UCSD-AML1 (cell line): ENCODE data around the gene CRHR2.

Experiments
- DNase-seq: peaks from one replicate; lab custom pipeline; 2025; ENCODE audit not compliant: unreplicated experiment; lab: John Stamatoyannopoulos, UW

Gene CRHR2

DNA sequence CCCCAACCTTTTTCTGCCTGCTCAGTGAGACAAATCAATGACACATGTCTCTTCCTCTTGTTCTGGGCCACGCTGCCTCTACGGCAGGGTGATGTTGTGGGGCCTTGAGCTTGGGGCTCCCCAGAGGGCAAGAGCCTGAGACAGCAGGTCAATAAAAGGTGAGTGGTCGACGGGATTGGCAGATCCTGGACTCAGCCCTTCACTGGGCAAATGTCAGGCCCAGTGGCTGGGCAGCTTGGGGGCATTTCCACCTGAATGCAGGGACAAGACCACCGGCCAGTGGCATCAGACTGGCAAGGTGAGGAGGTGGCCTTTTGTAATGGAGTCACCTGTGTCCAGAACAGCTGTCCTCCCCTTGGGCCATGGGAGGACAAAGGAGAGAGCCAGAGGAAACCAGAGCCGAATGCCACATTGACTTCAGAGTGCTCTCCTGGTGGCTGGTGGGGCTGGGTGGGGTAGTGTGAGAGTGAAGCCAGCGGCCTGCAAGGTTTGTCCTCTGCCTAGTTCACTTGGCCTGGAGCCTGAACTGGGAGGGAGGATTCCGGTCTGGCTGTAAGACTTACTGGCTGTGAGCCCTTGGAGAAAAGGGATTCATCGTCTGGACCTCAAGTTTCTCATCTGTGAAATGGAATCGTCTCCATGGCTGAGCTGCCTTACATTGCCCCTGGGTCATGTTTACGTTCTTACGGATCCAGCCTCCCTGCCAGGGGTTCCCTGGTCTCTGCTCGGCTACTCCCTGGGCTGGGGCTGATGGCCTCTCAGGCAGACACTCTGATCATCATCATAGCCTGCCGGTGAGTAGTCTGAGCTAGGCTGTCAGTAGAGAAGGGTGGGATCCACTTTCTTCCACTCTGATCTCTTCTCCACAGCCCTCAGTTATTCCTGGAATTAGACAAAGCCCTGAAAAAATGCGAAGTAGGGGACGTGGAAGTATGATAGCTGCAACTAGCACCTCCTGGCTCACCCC is 25.4 kb upstream of the CRHR2 start:
- DNase-seq, result no peak

DNA sequence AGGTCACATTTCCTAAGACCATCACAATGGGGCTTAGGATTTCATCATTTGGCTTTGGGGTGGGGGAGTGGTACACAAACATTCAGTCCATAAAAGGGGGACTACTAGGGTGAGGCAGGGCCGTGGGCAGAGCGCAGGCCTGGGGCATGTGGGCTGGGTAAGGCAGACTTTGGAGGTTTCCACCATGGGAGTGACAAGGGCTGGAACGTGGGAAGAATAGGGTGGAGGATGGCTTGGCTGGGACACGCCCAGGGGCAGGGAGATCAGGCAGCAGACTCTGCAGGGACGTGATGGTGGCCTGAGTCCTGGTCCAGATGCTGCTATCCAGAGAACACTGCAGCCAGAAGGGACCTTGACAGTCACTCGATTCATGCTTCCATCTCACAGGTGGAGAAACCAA is 24.7 kb upstream of the CRHR2 start:
- DNase-seq, result no peak

DNA sequence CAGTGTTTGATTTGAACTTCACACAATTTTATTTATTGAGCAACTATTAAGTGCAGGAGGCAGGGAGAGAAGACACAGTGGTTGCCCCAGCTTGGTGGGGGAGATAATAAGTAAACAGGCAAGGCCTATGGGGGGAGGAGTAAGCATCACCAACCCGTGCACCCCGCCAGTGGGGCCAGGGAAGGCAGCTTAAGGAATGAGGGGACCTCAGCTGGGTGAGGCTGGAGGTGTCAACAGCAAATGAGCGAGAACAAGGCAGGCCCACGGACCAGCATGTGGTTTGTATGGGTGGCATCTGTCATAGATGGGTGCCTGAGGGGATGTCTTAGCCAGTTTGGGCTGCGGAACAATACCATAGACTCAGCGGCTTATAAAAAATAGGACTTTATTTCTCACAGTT is 24.1 kb upstream of the CRHR2 start:
- no peak for DNase-seq

DNA sequence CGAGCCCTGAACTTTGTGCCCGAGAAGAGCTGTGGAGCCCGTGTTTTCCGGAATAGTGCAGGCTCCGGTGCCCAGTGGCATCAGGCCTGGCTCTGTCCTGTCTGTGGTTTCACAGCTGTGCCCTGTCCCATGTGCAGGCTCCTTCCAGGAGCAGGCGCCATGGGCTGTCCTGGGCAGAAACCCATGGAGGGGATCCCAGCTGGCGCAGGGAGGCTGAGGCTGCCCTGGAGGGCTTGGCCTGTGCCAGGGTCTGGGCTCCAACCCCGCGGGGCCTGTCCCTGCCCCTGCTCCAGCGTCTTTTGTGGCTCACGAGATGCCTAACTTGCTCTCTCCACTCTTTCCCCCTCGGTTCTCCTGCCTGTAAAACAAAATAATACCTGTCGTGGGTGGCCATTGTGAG is 23.3 kb upstream of the CRHR2 start:
- no peak for DNase-seq

DNA sequence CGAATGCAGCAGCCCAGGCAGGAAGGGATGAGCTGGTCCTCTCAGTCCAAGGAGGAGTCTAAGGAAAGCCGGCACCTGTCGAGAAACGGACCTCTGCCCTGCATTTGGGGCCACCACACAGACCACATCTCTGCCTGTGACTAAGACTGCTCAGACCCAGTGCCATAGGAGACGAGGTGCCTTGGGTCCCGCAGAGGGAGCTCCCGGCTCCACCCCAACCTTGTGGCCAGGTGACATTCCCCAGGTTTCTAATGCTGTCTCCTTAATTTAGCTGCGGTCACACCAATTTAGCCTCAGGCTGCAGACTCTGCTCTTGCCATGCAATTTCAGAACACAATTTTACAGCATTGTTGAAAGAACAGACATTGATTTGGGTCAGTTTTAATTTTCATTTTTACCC is 22.8 kb upstream of the CRHR2 start:
- no peak for DNase-seq

DNA sequence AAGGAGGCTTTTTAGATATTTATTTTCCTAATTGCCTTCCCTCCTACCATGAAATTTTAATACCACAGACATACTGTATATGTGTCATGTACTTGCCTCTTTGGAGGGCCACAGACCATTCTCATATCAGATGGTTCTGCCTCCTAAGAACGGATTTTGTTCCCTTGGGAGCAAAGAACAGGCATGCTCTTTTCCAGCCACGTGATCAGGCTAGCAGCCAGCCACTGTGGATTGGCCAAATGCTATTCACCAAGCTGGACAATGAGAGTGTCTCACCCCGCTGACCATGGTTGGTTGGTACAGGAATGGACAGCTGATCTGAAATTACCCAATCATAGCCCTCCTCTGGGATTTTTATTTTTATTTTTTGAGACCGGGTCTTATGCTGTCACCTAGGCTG is 21.5 kb upstream of the CRHR2 start:
- DNase-seq, result no peak

DNA sequence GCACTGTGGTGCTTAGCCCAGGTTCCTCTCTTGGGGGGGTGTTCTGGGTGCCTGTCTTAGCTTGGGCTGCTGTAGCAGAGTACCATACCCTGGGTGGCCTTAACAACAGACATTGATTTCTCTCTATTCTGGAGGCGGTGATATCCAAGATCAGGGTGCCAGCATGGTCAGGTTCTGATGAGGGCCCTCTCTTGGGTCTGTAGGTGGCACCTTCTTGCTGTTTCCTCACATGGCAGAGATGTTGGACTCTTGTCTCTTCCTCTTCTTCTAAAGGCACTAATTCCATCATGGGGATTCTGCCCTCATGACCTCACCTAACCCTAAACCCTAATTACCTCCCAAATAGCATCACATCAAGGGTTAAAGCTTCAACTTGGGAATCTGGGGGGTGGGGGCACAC is 19.9 kb upstream of the CRHR2 start:
- DNase-seq, result no peak

DNA sequence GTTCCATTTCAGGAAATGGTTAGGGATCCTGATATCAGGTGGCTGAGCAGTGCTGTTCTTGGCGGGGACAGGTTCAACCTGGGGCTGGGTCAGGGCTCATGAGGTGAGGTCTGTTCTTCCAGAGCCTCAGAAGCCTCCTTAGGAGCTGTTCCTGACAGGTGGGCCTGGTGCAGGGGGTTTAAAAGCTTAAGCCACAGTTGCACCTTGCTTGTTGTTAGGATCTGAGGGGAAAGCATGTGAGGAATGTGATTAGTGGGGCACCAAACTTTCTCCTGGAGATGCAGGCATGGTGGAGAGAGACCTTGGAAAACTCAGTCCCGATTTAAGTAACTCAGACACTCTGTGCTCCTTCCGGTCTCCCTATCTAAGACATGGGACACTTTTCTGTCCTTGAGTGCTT is 18.7 kb upstream of the CRHR2 start:
- no peak for DNase-seq

DNA sequence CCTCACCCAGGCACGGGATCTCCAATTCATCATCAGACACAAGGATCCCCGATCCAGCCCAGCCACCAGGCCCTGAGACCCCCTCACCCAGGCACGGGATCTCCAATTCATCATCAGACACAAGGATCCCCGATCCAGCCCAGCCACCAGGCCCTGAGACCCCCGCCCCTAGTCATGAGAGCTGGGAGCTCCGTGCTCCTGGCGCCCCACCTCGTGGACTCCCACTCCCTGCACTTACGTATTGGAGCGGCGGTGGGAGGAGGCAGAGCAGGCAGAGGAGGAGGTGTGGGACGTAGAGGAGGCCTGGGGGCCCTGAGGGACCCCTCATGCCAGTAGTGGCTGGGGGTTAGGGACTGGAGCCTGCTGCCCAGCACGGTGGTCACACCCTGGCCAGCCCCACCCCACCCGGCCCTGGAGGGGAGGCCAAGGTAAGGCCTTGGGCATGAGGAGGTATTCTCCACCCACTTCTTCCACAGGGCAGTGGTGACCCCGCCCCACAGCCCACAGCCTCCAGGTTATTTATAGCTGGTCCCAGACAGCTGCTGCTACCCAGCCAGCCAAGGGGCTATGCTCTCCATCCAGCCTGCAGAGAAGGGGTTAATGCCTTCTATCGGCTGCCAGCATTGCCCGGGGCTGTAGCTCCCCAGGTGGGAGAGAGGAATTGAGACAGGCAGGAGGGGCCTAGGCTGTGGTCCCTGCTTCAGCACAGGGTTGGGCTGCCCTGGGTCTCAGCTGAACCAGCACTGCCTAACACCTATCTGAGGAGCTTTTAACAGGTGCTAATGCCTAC is 17.6 kb upstream of the CRHR2 start:
- DNase-seq, result no peak

DNA sequence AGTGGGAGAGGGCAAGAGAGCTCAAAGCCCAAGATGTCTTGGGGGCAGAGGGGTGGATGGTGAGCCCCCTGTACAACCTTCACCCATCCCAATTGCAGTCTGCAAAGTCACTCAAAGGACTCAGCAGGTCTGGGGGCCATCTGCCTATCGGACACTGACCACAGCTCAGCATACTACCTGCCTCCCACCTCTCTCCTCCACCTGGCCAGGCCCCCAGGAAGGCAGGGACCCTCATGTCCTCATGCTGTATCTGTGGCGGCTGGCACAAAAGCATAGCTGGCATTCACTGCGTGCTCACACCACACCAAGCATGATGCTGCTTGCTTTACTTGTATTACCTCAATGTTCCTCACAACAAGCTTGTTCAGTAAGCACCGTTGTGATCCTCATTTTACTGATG is 16.2 kb upstream of the CRHR2 start:
- no peak for DNase-seq

DNA sequence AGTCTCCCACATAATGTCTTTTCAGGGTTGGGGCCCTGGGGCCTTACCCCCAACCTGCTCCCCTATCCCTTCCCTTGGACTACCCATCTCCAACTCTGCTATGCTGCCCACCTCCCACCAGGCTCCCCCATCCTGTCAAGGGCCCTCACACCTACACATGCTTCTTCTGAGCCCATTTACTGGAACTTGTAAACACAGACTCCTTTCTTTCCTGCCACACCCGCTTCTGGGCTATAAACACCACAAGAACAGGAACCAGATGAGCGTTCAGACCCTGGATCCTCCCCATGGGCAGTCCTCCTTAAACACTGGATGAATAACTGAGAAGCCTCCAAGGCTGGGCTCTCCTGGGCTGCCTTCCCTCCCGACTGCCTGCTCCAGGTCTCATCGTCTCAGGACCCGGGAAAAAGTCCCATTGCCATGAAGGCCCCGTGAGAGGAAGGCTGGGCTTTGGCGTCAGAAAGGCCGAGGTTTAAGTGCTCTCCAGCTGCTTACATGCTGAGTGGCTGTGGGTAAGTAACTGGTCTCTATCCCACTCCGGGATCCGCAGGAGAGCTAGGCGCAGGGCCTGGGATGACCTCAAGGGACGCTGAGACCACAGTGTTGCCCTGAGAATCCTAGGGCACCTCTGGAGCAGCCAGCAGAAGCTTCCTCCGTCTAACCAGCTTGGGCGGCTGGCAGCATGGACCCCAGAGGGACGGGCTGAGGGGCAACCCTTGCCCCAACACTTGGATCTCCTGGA is 15.6 kb upstream of the CRHR2 start:
- DNase-seq, result no peak

DNA sequence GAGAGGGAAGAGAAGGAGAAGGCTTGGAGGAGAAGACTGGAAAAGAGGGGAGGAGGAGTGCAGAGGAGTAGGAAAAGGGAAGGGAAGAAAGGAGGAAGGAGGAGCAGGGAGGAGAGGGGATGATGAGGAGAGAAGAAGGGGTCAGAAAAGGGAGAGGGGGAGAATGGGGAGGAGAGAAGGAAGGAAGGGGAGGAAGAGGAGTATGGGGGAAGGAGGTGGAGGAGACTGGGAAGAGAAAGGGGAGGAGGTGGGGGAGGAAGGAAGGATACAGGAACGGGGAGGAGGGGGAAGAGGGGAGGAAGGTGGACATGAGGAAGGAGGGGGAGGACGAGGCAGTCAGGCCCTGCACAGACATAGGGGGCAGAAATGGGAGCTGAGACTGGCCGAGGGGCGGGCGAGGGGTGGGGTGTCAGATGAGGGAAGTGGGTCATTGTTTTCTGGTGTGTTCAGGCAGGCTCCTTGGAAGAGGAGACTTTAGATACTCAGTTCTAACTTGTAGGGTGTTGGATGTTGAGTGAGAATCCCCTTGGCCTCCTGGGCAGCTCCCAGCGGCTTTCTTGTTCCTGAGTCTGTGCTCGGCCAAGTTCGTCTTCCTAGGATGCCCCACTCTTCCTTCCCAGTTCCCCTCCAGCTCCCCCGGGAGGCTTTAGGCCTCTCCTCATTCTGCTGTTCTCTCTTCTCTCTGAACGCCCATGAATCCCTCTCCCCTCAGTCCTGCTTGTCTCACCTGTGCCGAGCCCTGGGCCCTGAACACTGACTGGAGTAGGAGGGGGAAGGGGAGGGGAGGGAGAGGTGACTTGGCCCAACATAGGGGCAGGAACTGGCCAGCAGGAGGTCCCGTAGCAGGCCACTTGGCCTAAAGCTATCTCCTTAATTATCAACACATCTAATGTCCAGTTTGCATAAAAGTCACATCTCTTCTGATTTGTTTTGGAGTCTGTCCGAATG is 12.8 kb upstream of the CRHR2 start:
- DNase-seq, result no peak

DNA sequence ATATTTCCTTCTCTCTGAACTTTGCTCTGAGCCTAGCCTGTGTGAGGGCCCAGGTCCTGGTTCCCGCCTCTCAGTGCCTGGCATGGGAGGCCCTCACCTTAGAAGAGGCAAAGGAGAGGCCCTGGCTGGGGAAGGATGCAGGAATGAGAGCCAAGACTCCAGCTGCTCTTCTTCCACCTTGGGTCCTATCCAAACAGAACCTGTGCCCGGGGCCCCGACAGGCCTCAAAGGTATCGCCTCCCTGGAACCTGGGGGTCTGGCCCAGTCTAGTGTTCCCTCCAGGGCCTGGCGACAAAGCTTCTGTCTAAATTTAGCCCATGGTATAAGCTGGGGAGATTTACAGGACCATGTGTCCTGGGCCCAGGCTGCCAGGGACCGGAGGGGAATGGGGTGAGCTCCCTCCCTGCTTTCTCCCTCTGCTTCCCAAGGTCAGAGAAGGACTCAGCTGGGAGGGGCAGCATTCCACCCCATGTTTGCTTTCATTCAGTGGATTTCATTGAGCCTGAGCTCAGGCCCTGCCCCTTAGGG is 12.0 kb upstream of the CRHR2 start:
- no peak for DNase-seq

DNA sequence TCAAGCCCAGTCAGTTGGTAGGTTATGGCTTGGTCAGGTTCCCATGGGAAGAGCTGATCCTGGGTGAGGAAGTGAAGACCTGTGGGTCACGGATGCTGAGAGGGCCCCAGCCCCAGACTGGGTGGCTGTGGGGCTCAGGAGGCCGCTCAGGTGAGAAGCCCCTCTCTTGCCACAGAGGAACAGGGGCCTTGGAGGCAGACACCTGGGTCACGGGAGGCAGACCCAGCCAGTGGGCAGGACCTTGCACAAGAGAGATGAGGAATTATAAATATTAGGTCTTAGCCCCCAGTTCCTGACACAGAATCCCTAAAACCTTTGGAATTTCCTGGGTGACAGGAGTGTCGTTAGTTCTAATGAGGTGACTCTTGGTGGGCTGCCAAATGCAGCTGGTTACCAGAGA is 10.6 kb upstream of the CRHR2 start:
- no peak for DNase-seq

DNA sequence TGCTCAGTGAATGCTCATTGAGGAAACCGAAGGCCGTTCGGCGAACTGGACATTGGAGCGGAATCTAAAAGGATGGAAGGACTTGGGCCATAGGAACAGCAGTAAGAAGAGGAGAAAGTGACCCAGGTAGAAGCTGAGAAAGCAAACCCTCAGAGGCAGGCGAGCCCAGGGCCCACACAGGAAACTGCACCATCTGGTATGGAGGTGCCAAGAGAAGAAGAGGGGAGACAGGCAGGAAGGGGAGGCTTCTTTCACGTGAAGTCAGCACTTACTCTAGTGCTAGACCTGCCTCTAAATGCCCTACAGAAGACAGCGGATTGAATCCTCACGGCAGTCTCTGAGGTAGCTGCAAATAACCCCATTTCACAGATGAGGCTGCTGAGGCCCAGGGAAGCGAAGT is 10.2 kb upstream of the CRHR2 start:
- DNase-seq, result no peak

DNA sequence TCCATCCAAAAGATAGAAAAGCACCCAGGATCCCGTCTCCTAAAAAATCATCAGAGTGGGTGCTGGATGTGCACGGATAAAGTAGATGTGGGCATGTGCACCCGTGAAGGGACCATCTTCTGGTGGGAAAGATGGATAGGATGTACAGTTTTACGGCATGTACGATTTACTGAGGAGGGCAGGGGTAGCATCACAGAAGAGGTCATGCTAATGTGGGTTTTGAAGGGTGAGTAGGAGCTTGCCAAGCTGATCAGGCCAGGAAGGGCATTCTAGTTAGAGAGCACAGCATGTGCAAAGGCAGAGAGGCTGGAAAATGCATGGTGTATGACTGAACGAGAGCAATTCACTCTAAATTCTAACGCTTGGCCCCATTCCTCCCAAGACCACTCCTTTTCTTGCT is 7.8 kb upstream of the CRHR2 start:
- DNase-seq, result no peak

DNA sequence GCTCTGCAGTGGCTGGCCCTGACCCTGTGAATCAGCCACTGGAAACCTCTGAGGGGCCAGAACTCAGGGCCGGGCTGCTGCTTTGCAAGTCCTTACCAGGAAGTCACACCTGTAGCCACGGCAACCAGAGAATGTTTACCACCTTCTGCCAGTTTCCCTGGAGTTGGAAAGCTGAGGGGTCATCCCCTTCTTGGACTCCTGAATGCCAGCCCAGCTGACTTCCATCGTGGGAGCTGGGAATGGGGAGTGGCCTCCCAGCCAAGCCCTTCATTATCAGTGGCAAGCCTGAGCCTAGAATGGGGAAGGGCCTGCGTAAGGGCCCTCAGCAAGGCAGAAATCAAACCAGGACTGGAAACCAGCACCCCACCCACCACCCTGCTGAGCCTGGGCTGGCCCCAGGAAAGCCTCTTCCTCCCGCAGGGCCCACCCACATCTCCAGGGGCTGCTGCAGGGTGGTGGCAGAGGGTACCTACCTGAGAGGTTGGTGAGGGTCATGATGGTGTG is 6.5 kb upstream of the CRHR2 start:
- no peak for DNase-seq

DNA sequence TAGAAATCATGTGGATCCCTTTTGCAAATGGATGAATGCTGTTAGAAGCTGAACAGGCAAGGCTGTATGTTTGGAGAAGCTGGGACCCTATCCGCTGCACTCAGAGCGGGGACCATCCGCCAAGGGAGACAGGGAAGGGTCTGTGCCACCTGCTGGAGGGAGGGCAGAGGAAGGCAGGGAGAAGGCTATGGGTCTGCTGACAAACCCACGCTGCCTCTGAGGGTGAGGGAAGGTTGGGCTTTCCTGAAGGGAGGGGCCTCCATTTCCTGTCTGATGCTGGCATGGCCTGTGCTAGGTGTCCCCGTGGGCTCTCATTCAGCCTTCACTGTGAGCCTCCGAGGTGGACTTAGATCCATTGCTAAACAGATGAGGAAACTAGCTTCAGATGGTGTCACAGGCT is 5.3 kb upstream of the CRHR2 start:
- no peak for DNase-seq

DNA sequence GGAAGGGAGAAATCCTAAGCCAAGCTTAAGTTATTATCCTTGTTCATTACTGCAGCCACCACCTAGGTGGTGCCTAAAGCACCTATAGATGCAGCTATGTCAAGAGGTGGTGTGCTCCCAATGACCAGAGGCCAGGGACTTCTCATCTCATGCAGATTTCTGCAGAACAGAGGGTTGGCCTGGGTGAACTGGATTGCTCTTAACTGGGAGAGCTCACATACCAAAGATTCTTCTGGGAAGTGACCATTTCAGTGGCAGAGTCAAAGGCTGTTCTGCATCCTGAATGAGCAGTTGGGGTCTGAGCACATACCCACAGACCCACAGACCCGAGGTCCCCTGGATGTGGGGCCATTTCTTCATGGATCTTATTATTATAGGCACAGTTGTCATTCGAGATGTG is 2.1 kb upstream of the CRHR2 start:
- no peak for DNase-seq

DNA sequence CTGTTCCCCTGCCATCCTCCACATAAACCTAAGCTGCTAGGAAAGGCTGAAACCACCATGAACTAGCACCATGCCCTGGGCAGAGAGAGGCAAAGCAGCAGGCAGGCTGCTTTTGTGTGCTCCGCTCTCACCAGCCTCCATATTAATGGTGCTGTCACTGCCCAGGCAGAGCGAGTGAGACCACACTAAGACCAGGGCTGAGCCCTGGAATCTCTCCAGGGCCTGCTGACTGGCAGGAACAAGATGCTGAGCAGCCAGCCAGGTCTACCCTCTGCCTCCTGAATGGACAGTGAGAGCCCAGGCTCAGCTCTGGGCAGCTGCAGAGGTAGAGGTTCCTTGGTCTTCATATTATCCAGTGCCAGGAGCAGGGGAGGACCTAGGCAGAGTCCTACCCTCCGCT is 1.6 kb upstream of the CRHR2 start:
- no peak for DNase-seq
